GM12878 (cell line): Measurements from ENCODE around the gene GLT1D1. TPM values are rescaled to one million over a fixed set of nuclear protein-coding genes. Genes with fewer than 3 reads are reported as not detected.

Experiments
- ASH2L ChIP-seq: fragments of 300-600, 200-600 bp; sonication (generic); IDR thresholded peaks from 2 replicates; pipeline ENCODE4 v1.6.1; 2017; ENCODE audit warnings: low read depth, mild to moderate bottlenecking, borderline replicate concordance
- CBX5 ChIP-seq: sonication (generic); IDR thresholded peaks from 2 replicates; pipeline ENCODE4 v1.6.1; 2016; ENCODE audit warnings: low read depth, moderate library complexity, mild to moderate bottlenecking, inconsistent platforms
- CEBPZ ChIP-seq: fragments of 150-350 bp; IDR thresholded peaks from 2 replicates; pipeline ENCODE4 v1.6.1; 2016; ENCODE audit warnings: low read depth, low read length
- ESRRA ChIP-seq: IDR thresholded peaks from 2 replicates; pipeline ENCODE4 v1.6.1; 2012; ENCODE audit warnings: mild to moderate bottlenecking, low read length, improper control_type of control experiment
- HDAC2 ChIP-seq: fragments of 200-600 bp; sonication (generic); IDR thresholded peaks from 2 replicates; pipeline ENCODE4 v1.6.1; 2017
- HDAC6 ChIP-seq: fragments of 200-600 bp; sonication (generic); IDR thresholded peaks from one replicate; pipeline ENCODE4 v1.8.0; 2017; ENCODE audit warnings: antibody characterized with exemption; ENCODE audit not compliant: unreplicated experiment
- HDGF ChIP-seq: fragments of 450-650 bp; IDR thresholded peaks from 2 replicates; pipeline ENCODE4 v1.6.1; 2016; ENCODE audit warnings: antibody characterized with exemption
- IKZF2 ChIP-seq, 2 experiments: fragments of 450-650 bp; IDR thresholded peaks; 2 replicates each; pipeline ENCODE4 v1.6.1; 2017; ENCODE audit warnings: mild to moderate bottlenecking in 2 of 2, moderate library complexity in 2 of 2
- KLF5 ChIP-seq: fragments of 450-650 bp; IDR thresholded peaks from 2 replicates; pipeline ENCODE4 v1.6.1; 2014; ENCODE audit warnings: mild to moderate bottlenecking; ENCODE audit not compliant: partially characterized antibody
- MTA3 ChIP-seq: IDR thresholded peaks from 2 replicates; pipeline ENCODE4 v1.6.1; 2012; ENCODE audit warnings: low read length, inconsistent platforms, borderline replicate concordance
- NFYA ChIP-seq: IDR thresholded peaks from 2 replicates; pipeline ENCODE4 v1.6.1; 2011; ENCODE audit warnings: low read depth, mild to moderate bottlenecking, low read length, improper control_type of control experiment, borderline replicate concordance
- NR2C2 ChIP-seq: IDR thresholded peaks from 2 replicates; pipeline ENCODE4 v1.6.1; 2011; ENCODE audit warnings: borderline replicate concordance, low read depth; ENCODE audit not compliant: control insufficient read depth, insufficient read length
- NR2F1 ChIP-seq: fragments of 450-650 bp; conservative IDR thresholded peaks from 2 replicates; pipeline ENCODE4 v1.6.1; 2017; ENCODE audit warnings: mild to moderate bottlenecking
- PML ChIP-seq: IDR thresholded peaks from 2 replicates; pipeline ENCODE4 v1.6.1; 2012; ENCODE audit warnings: low read length, inconsistent platforms
- POLR2AphosphoS2 ChIP-seq: IDR thresholded peaks from 2 replicates; pipeline ENCODE4 v1.6.1; 2011; ENCODE audit warnings: low read depth, mild to moderate bottlenecking, low read length, improper control_type of control experiment, moderate library complexity
- RFX5 ChIP-seq: IDR thresholded peaks from 2 replicates; pipeline ENCODE4 v1.6.1; 2011; ENCODE audit warnings: low read depth, low read length, improper control_type of control experiment
- SIX5 ChIP-seq: IDR thresholded peaks from 2 replicates; pipeline ENCODE4 v1.6.1; 2011; ENCODE audit warnings: mild to moderate bottlenecking, low read depth, low read length, moderate library complexity; ENCODE audit not compliant: severe bottlenecking
- STAT1 ChIP-seq: fragments of 450-650 bp; conservative IDR thresholded peaks from 2 replicates; pipeline ENCODE4 v1.6.1; 2014; ENCODE audit warnings: antibody characterized with exemption, mild to moderate bottlenecking
- TAF1 ChIP-seq: IDR thresholded peaks from 2 replicates; pipeline ENCODE4 v1.6.1; 2011; ENCODE audit warnings: mild to moderate bottlenecking, low read depth, low read length, borderline replicate concordance
- TARDBP ChIP-seq: IDR thresholded peaks from 2 replicates; pipeline ENCODE4 v1.6.1; 2016; ENCODE audit warnings: borderline replicate concordance
- TCF7 ChIP-seq: IDR thresholded peaks from 2 replicates; pipeline ENCODE4 v1.6.1; 2014; ENCODE audit warnings: antibody characterized with exemption, borderline replicate concordance
- YY1 ChIP-seq: IDR thresholded peaks from 2 replicates; pipeline ENCODE4 v1.6.1; 2011; ENCODE audit warnings: low read depth, mild to moderate bottlenecking, low read length
- ZNF24 ChIP-seq: fragments of 450-650 bp; IDR thresholded peaks from 2 replicates; pipeline ENCODE4 v1.6.1; 2017; ENCODE audit warnings: antibody characterized with exemption, mild to moderate bottlenecking
- ZNF274 ChIP-seq: IDR thresholded peaks from one replicate; pipeline ENCODE4 v1.8.0; 2011; ENCODE audit not compliant: insufficient read length, insufficient read depth
- ZNF622 ChIP-seq: fragments of 450-650 bp; IDR thresholded peaks from 2 replicates; pipeline ENCODE4 v1.6.1; 2017; ENCODE audit warnings: mild to moderate bottlenecking, inconsistent platforms
- ZSCAN29 ChIP-seq: fragments of 450-650 bp; IDR thresholded peaks from 2 replicates; pipeline ENCODE4 v1.6.1; 2017; ENCODE audit warnings: mild to moderate bottlenecking, moderate library complexity
- polyA plus RNA-seq, 11 experiments: library from polyadenylated mRNA; depleted of rRNA in 4 of 11; unstranded in 6 of 11; stranded (reverse) in 5 of 11; fragments of >200 nt; fragmentation: Nextera tagmentation in 4 of 11; fragmentation: Illumina TruSeq in 1 of 11; extraction: Ambion mirVana in 4 of 11; extraction: Trizol in 1 of 11; gene quantifications; 1 replicate in 1 of 11; 2 replicates in 10 of 11; pipeline versions ENCODE4 v1.2.1 to v1.2.3, GENCODE V29; 2011 to 2016; ENCODE audit warnings: inconsistent platforms in 2 of 11, missing spikeins in 2 of 11, low read depth in 1 of 11
- total RNA-seq, 4 experiments: library from RNA; depleted of rRNA in 3 of 4; stranded (reverse); fragments of >200 nt in 3 of 4; fragmentation: Illumina TruSeq in 1 of 4; extraction: Trizol in 1 of 4; gene quantifications; 2 replicates each; pipeline versions ENCODE4 v1.2.1 to v1.2.3, GENCODE V29; 2013 to 2021
- TF ChIP-seq, protein P1 (sequence below): IDR thresholded peaks from 2 replicates; pipeline ENCODE4 v1.6.1; 2011; ENCODE audit warnings: low read depth, low read length, improper control_type of control experiment, borderline replicate concordance

The GLT1D1 gene
- total and polyA plus RNA-seq, 10 of the 15 experiments (the other 5 are each of a cell fraction or from before 2014, with no cell fraction given), result 0.42 to 62.8 (median 3.0) TPM

DNA sequence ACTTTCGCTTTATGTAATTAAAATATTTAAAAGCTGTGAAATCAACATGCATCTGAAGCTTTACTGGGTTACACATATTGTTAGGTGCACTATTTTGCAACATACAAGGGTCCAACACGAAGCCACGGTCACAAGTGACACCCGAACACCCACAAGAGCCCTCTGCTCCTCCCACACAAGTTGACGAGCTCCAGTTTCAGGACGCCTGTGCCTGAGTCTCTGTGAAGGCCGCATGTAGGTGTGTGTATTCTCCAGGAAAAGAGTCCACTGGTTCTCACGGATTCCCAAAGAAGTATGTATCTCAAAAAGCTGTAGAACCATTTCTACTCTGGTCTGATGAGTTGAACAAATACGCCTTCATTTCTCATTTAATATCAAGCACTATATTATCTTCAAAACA lies 41.5 kb upstream of the GLT1D1 start (continued):
- TF ChIP-seq CEBPZ (no peak), ZNF622 (no peak), STAT1 (0 out of 2 replicates have a peak, but pooled peaks have one; percentile 20), HDAC6 (no peak), ZSCAN29 (no peak), PML (no peak), YY1 (no peak), NFYA (no peak), CBX5 (no peak), ASH2L (no peak), TARDBP (no peak), TAF1 (no peak), ZNF274 (no peak), NR2C2 (no peak), SIX5 (no peak), NR2F1 (no peak), ESRRA (no peak), KLF5 (no peak), HDAC2 (no peak), RFX5 (no peak), ZNF24 (no peak), MTA3 (no peak), IKZF2 (IDR thresholded peaks at IDR 0.05) (peak; percentile 9 to 32; a peak in 2 of 4 replicates), POLR2AphosphoS2 (no peak), HDGF (no peak), TCF7 (no peak)
- TF ChIP-seq, protein P1, sequence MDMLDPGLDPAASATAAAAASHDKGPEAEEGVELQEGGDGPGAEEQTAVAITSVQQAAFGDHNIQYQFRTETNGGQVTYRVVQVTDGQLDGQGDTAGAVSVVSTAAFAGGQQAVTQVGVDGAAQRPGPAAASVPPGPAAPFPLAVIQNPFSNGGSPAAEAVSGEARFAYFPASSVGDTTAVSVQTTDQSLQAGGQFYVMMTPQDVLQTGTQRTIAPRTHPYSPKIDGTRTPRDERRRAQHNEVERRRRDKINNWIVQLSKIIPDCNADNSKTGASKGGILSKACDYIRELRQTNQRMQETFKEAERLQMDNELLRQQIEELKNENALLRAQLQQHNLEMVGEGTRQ, result no peak
- TF ChIP-seq, all 136 proteins: peak for 30
